ENCODE measurements around the gene COPS9. TPM values are rescaled to one million over a fixed set of nuclear protein-coding genes. Genes with fewer than 3 reads are reported as not detected.
A peak's percentile ranks its signal among the peaks of the same experiment; 100 is the strongest.

COPS9 gene
- total RNA-seq, 2 donors from 2014 or later, result 151 to 161 TPM

GRCh38 chr2:240165034-240165433 lies 28.9 kb upstream of the COPS9 start:
- no peaks in the 10 kb centered on the region for H3K4me1 Mint-ChIP-seq
- peak; percentile 20 for DNase-seq
- Histone ChIP-seq H3K9me3 (ENCODE audit: control insufficient read depth, low read length) (no peaks in the 10 kb centered on the region), H3K27me3 (ENCODE audit: control insufficient read depth, insufficient read depth, low read length, poor library complexity, severe bottlenecking) (no peaks in the 10 kb centered on the region), H3K27ac (ENCODE audit: low read depth, low read length) (no peak overlapping the region), H3K4me1 (ENCODE audit: control insufficient read depth, insufficient read depth, low read length) (no peaks in the 10 kb centered on the region), H3K4me3 (ENCODE audit: low read length) (no peak overlapping the region), H3K9ac (ENCODE audit: extremely low read depth, low read length, poor library complexity, severe bottlenecking) (no peak overlapping the region), H3K36me3 (ENCODE audit: control insufficient read depth, insufficient read depth, low read length) (no peaks in the 10 kb centered on the region)
- WGBS, 2 experiments (ENCODE audit: insufficient coverage in 1 of 2, insufficient read length in 1 of 2), result 89 to 96% methylated on average over 8 to 10 of the region's 10 CpGs
- H3K27ac Mint-ChIP-seq, result no peak overlapping the region
- no peaks in the 10 kb centered on the region for H3K9me3 Mint-ChIP-seq
- H3K4me3 Mint-ChIP-seq, result no peak overlapping the region
- no peaks in the 10 kb centered on the region for H3K36me3 Mint-ChIP-seq (ENCODE audit: low read depth)
- TF ChIP-seq CTCF (conservative IDR thresholded peaks at IDR 0.05), result no peak
- H3K27me3 Mint-ChIP-seq (ENCODE audit: insufficient read depth), result peaks cover 5% of the 10 kb centered on the region

GRCh38 chr2:240164586-240164985 lies 28.5 kb upstream of the COPS9 start:
- WGBS, 2 experiments (ENCODE audit: insufficient coverage in 1 of 2, insufficient read length in 1 of 2), result 75 to 84% methylated on average over 3 to 5 of the region's 5 CpGs
- H3K36me3 Mint-ChIP-seq (ENCODE audit: low read depth), result no peaks in the 10 kb centered on the region
- H3K4me1 Mint-ChIP-seq, result no peaks in the 10 kb centered on the region
- peaks cover 5% of the 10 kb centered on the region for H3K27me3 Mint-ChIP-seq (ENCODE audit: insufficient read depth)
- DNase-seq, result peak; percentile 20
- H3K9me3 Mint-ChIP-seq, result no peaks in the 10 kb centered on the region
- Histone ChIP-seq H3K9me3 (ENCODE audit: control insufficient read depth, low read length) (no peaks in the 10 kb centered on the region), H3K27ac (ENCODE audit: low read depth, low read length) (no peak overlapping the region), H3K27me3 (ENCODE audit: control insufficient read depth, insufficient read depth, low read length, poor library complexity, severe bottlenecking) (no peaks in the 10 kb centered on the region), H3K4me1 (ENCODE audit: control insufficient read depth, insufficient read depth, low read length) (no peaks in the 10 kb centered on the region), H3K36me3 (ENCODE audit: control insufficient read depth, insufficient read depth, low read length) (no peaks in the 10 kb centered on the region), H3K9ac (ENCODE audit: extremely low read depth, low read length, poor library complexity, severe bottlenecking) (no peak overlapping the region), H3K4me3 (ENCODE audit: low read length) (no peak overlapping the region)
- TF ChIP-seq CTCF (conservative IDR thresholded peaks at IDR 0.05), result no peak
- H3K27ac Mint-ChIP-seq, result no peak overlapping the region
- H3K4me3 Mint-ChIP-seq, result no peak overlapping the region

GRCh38 chr2:240163844-240164574 lies 27.9 kb upstream of the COPS9 start:
- Mint-ChIP-seq H3K27ac (no peak overlapping the region), H3K4me3 (no peak overlapping the region), H3K4me1 (no peaks in the 10 kb centered on the region), H3K27me3 (ENCODE audit: insufficient read depth) (peaks cover 5% of the 10 kb centered on the region), H3K9me3 (no peaks in the 10 kb centered on the region), H3K36me3 (ENCODE audit: low read depth) (no peaks in the 10 kb centered on the region)
- Histone ChIP-seq H3K9ac (ENCODE audit: extremely low read depth, low read length, poor library complexity, severe bottlenecking) (no peak overlapping the region), H3K27me3 (ENCODE audit: control insufficient read depth, insufficient read depth, low read length, poor library complexity, severe bottlenecking) (no peaks in the 10 kb centered on the region), H3K9me3 (ENCODE audit: control insufficient read depth, low read length) (no peaks in the 10 kb centered on the region), H3K27ac (ENCODE audit: low read depth, low read length) (no peak overlapping the region), H3K36me3 (ENCODE audit: control insufficient read depth, insufficient read depth, low read length) (no peaks in the 10 kb centered on the region), H3K4me3 (ENCODE audit: low read length) (no peak overlapping the region), H3K4me1 (ENCODE audit: control insufficient read depth, insufficient read depth, low read length) (no peaks in the 10 kb centered on the region)
- no peak for TF ChIP-seq CTCF (conservative IDR thresholded peaks at IDR 0.05)
- peak; percentile 7 for DNase-seq
- 86 to 89% methylated on average over 4 of the region's 4 CpGs for WGBS, 2 experiments (ENCODE audit: insufficient coverage in 1 of 2, insufficient read length in 1 of 2)
